GM19395 (cell line): ENCODE data around the gene MAPKAPK3.
"Not testable (repeated sequence)": the region's sequence is repeated elsewhere in the genome, so short reads cannot be mapped to it uniquely, and the experiment has no call there.

Experiments
- ATAC-seq: cut with Tn5 transposase; IDR thresholded peaks from one replicate; pipeline ENCODE4 v1.9.1; 2021; ENCODE audit warnings: mild to moderate bottlenecking, moderate library complexity; ENCODE audit not compliant: unreplicated experiment

Gene MAPKAPK3

DNA sequence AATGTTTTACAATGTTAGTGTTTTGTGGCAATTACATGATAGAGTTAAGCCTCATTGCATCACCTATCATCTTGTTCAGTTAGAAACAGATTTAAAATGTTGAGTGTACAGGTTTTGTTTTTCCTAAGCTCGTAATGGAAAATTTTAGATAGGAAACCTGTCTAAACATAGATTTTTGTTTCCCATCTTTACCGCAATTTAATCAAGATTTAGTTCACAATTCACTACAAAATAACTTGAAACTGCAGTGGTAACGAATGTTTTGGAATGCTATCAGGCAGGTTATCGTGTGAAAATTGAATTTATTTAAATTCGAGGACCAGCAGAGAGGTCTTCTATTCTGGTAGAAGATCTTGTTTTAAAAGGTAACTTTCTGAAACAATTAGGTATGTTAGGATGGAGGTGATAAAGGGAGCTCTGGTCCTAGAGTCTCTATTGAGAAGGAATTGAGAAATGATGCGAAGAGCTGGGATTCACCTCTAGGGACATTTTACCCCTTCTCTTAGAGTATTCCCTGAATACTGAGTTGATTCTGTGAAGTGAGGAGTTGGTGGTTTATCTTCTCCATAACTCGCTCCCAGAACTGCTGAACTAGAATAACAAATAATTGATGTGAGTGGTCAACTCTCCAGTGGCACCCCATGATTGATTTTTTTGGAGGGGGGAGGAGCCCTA, 59.2 kb downstream of the MAPKAPK3 start:
- no peak for ATAC-seq

DNA sequence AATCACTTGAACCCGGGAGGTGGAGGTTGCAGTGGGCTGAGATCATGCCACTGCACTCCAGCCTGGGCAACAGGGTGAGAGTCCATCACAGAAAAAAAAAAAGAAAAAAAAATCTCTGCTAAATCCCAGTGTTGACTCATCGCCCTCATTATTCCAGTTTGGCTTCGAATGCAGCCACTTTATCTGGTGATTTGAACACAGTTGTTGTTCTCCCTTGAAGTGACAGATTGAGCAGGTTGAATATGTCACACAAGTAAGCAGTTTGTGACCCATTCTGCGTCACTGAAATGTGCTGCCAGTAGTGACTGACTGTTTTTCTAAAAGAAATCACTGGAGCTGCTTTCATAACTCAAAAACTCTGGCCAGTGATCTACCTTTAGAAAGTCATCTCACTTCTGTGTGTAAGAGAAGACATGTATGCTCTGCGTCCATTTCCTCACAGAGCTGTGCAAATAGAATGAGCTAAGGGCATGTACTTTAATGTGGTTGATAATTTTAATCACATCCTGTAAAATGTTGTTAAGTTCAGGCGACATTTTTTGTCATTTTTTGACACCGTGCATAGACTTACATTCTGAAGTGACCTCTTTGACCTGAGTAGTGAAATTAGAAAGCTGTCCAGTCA, 70.3 kb downstream of the MAPKAPK3 start:
- ATAC-seq = no peak

DNA sequence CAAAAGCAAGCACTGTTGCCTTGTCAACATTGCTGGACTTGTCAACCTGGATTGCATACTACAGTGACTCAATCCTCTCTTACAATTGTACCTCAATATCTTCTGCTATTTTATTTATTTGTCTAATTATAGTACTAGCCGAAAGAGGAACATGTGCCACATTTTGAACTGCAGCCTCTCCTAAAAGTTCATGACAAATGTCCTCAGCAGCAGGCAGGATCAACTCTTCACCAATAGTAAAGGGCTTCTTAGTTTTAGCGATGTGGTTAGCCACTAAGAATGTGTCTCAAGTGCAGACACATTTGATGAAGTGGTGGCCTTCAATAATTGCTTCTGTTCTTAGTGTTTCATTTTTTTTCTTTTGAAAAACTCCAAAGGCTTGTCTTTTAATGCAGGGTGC, 71.0 kb downstream of the MAPKAPK3 start:
- no peak for ATAC-seq

DNA sequence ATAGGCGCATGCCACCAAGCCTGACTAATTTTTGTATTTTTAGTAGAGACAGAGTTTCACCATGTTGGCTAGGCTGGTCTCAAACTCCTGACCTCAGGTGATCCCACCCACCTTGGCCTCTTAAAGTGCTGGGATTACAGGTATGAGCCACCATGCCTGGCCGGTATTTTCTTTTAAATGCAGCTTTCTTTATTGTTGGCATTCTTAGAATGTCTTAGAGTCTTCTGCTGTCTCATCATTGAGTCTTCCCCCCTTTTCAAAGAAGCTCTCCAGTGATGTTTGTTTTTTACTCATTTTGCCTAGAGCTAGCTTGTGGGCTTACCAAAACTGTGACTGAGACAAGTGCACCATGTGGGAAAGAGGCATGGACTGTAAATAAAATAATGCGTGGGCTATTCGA, 71.7 kb downstream of the MAPKAPK3 start:
- ATAC-seq = not testable (repeated sequence)

DNA sequence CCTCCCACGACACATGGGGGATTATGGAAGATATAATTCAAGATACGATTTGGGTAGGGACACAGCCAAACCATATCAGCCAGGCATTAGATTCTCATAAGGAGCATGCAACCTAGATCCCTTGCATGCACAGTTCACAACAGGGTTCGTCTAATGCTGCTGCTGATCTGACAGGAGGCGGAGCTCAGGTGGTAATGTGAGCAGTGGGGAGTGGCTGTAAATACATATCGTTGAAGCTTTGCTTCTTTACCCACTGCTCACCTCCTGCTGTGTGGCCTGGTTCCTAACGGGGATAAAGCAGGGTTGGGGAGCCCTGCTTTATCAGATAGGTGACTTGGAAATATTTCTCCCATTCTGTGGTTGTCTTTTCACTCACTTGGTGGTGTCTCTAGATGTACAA, 72.6 kb downstream of the MAPKAPK3 start:
- no peak for ATAC-seq

DNA sequence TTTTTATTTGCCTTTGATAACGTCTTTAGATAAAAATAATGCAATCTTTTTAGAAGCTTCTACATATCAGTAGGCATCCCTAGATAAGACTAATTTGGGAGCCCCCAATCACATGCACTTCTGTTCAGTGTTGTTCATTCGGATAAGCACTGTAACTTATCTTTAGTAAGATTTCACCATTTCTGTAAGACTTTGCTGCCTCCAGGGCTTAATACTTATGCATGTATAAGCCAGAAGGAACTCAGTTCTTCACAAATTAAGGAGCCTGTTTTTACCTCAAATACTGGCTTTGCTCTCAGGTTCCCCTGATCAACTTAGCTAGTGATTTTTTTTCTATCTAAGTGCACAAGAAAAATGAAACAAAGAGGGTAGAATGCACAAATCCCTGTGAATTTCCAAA, 78.1 kb downstream of the MAPKAPK3 start:
- ATAC-seq = no peak

- no peak for ATAC-seq
Measured at GRCh38 chr3:50696276-50696675, 79.3 kb downstream of the MAPKAPK3 start.

GRCh38 chr3:50698269-50698668, 81.3 kb downstream of the MAPKAPK3 start:
- ATAC-seq = no peak
